Measurements from ENCODE around the gene TCF12. TPM values are rescaled to one million over a fixed set of nuclear protein-coding genes. Genes with fewer than 3 reads are reported as not detected.
A peak's percentile ranks its signal among the peaks of the same experiment; 100 is the strongest.
"Not testable (repeated sequence)": the region's sequence is repeated elsewhere in the genome, so short reads cannot be mapped to it uniquely, and the experiment has no call there.

TCF12 gene
- total RNA-seq, 1 donor from 2014 or later: 194 TPM

GRCh38 chr15:57150066-57150865 is 231.8 kb downstream of the TCF12 start:
- Mint-ChIP-seq H3K4me1 (peaks cover 24% of the 10 kb centered on the region), H3K9me3 (peaks cover 19% of the 10 kb centered on the region), H3K36me3 (peaks cover 34% of the 10 kb centered on the region), H3K27ac (peak overlapping the region; percentile 62), H3K4me3 (no peak overlapping the region), H3K27me3 (ENCODE audit: low read depth) (no peaks in the 10 kb centered on the region)
- TF ChIP-seq CTCF (IDR thresholded peaks at IDR 0.05; ENCODE audit: unreplicated experiment): no peak
- DNase-seq (ENCODE audit: low spot score in 2 of 2, unreplicated experiment in 2 of 2): no peak

- not testable (repeated sequence) for DNase-seq (ENCODE audit: low spot score in 2 of 2, unreplicated experiment in 2 of 2); H3K4me3 Mint-ChIP-seq; H3K27ac Mint-ChIP-seq; H3K27me3 Mint-ChIP-seq (ENCODE audit: low read depth)
- peaks cover 19% of the 10 kb centered on the region for H3K9me3 Mint-ChIP-seq
- peaks cover 34% of the 10 kb centered on the region for H3K36me3 Mint-ChIP-seq
- peaks cover 24% of the 10 kb centered on the region for H3K4me1 Mint-ChIP-seq
These were observed 232.4 kb downstream of the TCF12 start for GRCh38 chr15:57150866-57151203.

GRCh38 chr15:57152133-57152532 is 233.7 kb downstream of the TCF12 start:
- Mint-ChIP-seq H3K36me3 (peaks cover 34% of the 10 kb centered on the region), H3K4me3 (no peak overlapping the region), H3K27ac (no peak overlapping the region), H3K4me1 (peaks cover 17% of the 10 kb centered on the region), H3K27me3 (ENCODE audit: low read depth) (no peaks in the 10 kb centered on the region), H3K9me3 (peaks cover 19% of the 10 kb centered on the region)
- no peak for DNase-seq (ENCODE audit: low spot score in 2 of 2, unreplicated experiment in 2 of 2)
- no peak for TF ChIP-seq CTCF (IDR thresholded peaks at IDR 0.05; ENCODE audit: unreplicated experiment)

GRCh38 chr15:57152666-57153539 is 234.5 kb downstream of the TCF12 start:
- Mint-ChIP-seq H3K4me3 (no peak overlapping the region), H3K36me3 (peaks cover 35% of the 10 kb centered on the region), H3K27ac (peak overlapping the region; percentile 15), H3K27me3 (ENCODE audit: low read depth) (no peaks in the 10 kb centered on the region), H3K9me3 (peaks cover 19% of the 10 kb centered on the region), H3K4me1 (peaks cover 18% of the 10 kb centered on the region)
- no peak for TF ChIP-seq CTCF (IDR thresholded peaks at IDR 0.05; ENCODE audit: unreplicated experiment)
- DNase-seq (ENCODE audit: low spot score in 2 of 2, unreplicated experiment in 2 of 2): no peak

GRCh38 chr15:57156210-57156884 is 237.9 kb downstream of the TCF12 start:
- DNase-seq (ENCODE audit: low spot score in 2 of 2, unreplicated experiment in 2 of 2): no peak
- Mint-ChIP-seq H3K27ac (no peak overlapping the region), H3K27me3 (ENCODE audit: low read depth) (no peaks in the 10 kb centered on the region), H3K36me3 (peaks cover 26% of the 10 kb centered on the region), H3K9me3 (peaks cover 16% of the 10 kb centered on the region), H3K4me1 (peaks cover 19% of the 10 kb centered on the region), H3K4me3 (no peak overlapping the region)
- TF ChIP-seq CTCF (IDR thresholded peaks at IDR 0.05; ENCODE audit: unreplicated experiment): no peak

Measured in mesothelial cell of epicardium (in vitro differentiated cells).